MM.1S (cell line): Measurements from ENCODE around the gene TXNRD1.

ENCODE experiments used
- CTCF ChIP-seq: fragments of 300-600 bp; sonication (generic); IDR thresholded peaks from 2 replicates; pipeline ENCODE4 v1.5.1; 2016; ENCODE audit warnings: antibody characterized with exemption, low read length, mixed read lengths
- EZH2 ChIP-seq: fragments of 300-600 bp; sonication (generic); optimal IDR thresholded peaks from 2 replicates; pipeline ENCODE3; 2017; ENCODE audit warnings: low read depth, mild to moderate bottlenecking, antibody characterized with exemption, low read length, mixed read lengths
- EZH2phosphoT487 ChIP-seq: fragments of 300-600 bp; sonication (generic); IDR thresholded peaks from 2 replicates; pipeline ENCODE4 v1.6.1; 2018; ENCODE audit warnings: antibody characterized with exemption, low read length

- TF ChIP-seq CTCF (no peak), EZH2 (no peak), EZH2phosphoT487 (no peak)
Observed at GRCh38 chr12:104376650-104377513, 161.3 kb downstream of the TXNRD1 start.
